CD4-positive, alpha-beta T cell treated with Interleukin-4 for 1 hour (primary cell): ENCODE measurements around the gene FUT2.
"Not testable (repeated sequence)": the region's sequence is repeated elsewhere in the genome, so short reads cannot be mapped to it uniquely, and the experiment has no call there.

Experiments used
- DNase-seq, 2 donors: peaks; one replicate each; pipeline ENCODE4 v3.0.0-alpha.2; 2020 to 2022

Gene FUT2

DNA sequence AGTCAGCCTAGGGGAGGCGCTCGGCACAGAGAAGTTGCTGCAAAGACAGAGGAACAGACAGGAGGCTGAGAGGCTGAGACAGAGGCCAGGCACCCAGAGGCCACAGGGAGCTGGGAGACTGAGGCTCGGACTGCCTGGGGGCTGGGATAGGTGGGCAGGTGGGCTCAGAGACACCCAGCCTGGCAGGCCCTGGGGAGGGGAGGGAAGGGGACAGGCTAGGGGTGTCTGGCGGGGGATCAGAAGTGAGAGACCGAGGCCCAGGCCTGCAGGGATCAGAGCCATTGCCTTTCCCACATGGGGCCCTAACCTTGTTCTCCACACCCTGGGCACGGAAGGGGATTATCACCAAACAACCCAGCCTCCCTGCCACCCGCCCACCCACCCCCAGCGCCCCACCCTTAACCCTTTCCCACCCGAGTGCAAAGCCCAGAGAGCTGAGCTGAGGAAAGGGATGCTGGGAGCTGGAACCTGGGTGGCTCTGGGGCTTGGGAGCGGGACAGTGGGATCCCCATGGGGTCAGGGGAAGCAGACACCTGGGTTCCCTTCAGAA, 24.2 kb upstream of the FUT2 start:
- no peak for DNase-seq

DNA sequence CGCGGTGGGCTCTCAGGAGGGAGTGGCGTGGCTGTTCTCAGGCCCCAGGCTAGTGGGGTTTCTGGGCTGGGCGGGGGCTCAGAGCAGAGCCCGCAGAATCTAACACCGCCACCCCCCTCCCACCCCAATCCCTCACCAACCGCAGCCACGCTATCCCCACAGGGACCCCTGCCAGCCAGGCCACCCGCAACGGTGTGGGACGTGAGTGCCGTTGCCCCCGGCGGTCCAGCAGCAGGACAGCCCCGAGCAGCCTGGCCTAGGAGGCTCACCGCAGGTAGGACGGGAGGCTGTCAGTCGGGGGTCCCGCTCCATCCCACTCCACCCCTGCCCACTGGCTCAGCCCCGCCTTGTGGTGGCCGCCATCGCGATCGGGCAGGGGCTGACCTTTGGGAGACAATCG, 22.8 kb upstream of the FUT2 start, which contains the start of gene NTN5:
NTN5 (minus strand) TSS at position 24 of the 400 bp plus-strand sequence. CDS start 2,031 bp downstream, outside the sequence.
- no peak for DNase-seq

DNA sequence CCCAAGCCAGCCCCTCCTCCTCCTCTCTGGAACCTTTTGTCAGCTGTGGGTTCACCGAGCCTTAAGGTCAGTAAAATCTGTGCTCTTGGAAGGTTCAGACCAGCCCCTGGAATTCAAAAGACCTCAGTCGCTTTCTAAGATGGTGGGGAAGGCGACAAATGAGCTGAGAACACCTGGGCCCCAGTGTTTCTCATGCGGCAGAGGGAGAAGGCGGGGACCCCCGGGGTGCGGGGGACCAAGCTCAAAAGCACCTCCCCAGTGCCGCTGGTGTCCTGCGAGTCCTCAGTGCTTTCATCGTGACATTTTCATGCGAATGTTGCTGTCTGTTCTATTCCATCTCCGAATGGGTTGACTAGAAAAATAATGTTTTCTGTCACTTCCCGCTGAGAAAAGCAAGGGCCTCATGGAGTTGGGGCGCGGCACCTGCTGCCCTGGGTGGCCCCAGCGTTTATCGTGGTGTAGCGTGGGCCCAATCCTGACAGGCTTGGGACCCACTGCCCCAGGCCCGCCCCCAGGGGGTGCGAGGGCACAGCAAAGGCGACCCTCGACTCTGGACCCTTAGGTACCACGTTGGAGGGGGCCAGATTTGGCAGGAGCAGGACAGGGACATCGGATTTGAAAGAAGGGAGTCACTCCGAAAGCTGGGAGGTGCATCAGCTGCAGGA, 22.2 kb upstream of the FUT2 start:
- no peak for DNase-seq

DNA sequence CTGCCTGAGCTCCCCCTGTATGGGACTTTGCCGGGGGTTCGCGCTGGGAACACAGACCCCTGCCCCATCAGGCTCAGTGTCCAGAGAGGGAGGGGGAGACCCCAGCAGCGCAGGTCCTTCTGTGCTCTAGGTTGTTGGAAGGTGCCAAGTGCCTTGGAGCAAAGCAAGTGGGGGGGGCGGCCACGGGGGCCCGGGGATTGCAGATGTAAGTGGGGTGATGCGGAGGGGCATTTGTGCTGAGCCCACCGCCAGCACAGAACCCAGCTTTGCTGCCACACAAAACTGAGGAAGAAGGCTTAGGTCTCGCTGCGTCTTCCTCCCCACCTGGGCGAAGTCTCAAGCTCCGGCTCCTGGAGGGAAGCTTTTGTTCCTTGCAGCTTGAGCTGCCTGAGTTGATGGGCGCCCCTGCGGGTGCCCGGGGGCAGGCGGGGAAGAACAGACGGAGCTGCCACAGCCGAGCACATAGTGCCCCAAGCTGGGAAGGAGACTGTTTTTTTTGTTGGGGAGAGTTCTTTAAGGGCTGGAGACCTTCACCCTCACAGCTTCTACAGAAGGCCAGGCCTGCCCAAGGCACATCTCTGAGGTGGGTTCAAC, 21.5 kb upstream of the FUT2 start:
- no peak for DNase-seq

DNA sequence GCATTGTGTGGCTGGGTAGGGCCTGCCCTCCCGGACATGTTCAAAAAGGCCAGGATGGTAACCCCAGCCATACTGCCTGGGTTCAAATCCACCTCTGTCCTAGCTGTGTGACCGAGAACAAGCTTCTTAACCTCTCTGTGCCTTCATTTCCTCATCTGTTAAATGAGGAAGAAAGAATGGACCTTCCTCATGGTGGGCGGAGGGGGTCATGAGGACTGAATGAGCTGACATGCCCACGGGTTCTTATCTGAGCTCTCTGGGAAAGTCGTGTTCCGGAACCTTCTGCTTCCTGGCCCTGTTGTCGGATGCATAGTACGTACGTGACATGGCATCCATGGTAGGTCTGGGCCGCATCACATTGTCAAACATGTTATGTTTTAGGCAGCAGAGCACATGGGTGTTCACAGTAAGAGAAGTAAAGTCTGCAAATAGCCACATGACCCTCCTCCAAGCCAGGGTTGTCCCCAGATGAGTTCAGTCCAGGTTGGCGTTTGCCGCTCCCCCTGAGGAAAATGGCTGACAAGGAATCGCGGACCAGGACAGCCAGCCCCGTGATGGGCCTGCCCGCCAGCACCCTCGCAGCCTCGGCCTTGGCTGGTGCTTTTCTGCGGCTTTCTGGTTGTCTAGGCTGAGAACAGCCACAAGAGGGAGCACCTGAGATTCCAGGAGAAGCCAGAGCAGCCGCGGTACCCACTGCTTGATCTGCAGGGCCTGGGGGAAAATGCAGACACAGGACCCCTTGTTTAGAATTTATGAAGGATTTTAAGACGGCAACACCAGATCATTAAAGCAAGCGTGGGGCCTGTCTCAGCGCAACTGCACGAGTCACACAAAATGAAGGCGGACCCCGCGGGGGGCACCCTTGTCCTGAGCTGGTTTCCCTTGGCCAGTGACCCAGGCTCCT, 20.6 kb upstream of the FUT2 start:
- peak; percentile 82 to 84 for DNase-seq

DNA sequence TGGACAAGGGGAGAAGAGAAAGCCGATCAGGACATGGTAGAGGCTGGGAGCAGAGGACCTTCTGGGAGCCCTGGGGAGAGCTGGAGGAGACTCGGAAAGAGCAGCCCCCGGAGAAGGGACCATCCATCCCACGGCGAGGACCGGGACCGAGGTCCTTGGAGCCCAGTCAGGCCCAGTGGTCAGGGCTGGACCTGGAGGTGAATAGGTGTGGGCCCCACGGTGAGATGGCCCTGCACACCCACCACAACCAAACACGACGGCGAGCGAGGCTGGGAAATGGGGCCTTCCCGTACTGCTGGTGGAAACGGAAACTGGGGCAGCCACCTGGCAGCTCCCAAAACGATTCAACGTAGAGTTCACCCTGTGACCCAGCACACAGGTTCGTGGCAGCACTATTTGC, 19.3 kb upstream of the FUT2 start:
- no peak for DNase-seq

DNA sequence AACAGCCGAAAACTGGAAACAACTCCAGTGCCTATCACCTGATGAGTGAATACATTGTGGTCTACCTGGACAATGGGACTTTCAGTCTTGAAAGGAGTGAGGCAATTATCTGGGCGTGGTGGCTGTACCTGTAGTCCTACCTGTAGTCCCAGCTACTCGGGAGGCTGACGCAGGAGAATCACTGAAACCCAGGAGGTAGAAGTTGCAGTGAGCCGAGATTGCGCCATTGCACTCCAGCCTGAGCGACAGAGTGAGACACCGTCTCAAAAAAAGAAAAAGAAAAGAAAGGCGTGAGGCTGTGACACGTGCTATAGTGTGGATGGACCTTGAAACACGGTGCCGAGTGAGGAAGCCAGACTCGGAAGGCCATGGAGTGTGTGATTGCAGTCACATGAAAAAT, 18.9 kb upstream of the FUT2 start:
- DNase-seq = no peak

DNA sequence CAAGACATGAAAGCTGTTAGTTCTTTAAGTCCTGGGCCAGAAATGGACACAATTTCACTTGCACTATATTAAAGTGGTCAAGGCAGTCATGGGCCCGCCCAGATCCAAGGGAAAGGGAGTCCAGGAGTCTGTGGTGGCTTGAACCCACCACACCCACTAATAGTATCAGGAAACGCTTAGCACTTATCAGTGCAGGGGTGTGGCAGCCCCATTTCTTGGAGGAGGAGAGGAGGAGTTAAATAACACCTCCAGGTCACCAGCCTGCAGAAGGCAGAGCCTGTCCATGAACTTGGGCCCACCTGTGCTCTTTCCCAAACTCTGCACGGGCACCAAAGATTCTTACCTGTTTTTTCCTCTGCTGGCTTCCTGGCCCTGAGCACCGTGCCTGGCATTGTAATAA, 17.6 kb upstream of the FUT2 start:
- DNase-seq = no peak

DNA sequence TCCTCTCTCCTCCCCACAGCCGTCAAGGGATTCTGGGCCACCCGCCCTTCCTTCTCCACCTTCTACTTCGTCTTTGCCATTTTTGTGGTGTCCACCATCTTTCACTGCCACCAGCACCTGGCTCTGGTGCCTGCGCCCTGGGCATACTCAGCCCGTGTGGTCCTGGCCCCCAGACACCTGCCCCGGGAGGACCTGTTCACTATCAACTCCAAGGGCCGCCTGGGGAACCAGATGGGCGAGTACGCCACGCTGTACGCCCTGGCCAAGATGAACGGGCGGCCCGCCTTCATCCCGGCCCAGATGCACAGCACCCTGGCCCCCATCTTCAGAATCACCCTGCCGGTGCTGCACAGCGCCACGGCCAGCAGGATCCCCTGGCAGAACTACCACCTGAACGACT, 15.8 kb upstream of the FUT2 start:
- not testable (repeated sequence) for DNase-seq

DNA sequence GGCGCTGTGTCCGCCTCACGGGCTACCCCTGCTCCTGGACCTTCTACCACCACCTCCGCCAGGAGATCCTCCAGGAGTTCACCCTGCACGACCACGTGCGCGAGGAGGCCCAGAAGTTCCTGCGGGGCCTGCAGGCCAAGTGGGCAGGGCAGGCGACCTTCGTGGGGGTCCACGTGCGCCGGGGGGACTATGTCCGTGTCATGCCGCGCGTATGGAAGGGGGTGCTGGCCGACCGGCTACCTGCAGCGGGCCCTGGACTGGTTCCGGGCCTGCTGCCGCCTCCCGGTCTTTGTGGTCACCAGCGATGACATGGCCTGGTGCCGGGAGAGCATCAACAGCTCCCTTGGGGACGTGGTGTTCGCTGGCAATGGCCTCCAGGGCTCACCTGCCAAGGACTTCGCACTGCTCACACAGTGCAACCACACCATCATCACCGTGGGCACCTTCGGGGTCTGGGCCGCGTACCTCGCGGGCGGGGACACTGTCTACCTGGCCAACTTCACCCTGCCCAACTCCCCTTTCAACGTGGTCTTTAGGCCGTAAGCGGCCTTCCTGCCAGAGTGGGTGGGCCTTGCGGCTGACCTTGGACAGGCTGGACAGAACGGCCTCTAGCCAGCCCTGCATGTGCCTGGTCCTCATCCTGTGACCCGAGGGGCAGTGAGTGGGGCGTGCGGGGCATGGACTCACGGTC, 15.2 kb upstream of the FUT2 start:
- DNase-seq = no peak

DNA sequence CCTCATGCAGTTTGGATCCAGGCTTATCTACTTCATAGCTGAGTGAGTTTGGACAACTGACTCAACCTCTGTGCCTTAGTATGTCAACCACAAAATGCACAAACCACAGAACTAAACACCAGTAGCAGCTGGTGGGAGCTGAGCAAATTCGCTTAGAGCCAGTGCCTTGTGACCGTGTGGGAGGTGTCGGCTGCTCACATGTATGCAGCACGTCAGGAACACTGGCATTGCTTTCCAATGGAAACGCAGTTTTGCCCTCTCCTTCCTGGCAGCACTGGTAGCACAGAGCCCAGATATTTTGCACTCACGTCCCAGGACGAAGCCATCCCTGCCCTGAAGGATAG, 14.7 kb upstream of the FUT2 start:
- DNase-seq = no peak

DNA sequence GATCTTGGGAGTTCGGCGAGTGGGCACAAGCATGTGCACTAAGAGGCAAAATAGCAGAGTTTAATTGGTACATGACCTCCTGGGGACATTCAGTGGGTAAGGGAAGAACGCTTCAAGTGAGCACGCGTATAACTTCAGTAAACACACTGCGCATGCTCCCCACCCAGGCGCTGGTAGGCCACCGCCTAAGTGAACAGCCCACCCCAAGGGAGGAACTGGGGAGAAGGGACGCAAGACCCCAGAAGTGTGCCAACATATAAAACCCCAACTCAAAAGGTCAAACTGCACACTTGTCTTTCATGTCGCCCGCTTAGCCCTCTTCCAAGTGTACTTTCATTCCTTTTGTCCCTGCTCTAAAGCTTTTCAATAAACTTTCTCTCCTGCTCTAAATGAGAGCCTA, 12.4 kb upstream of the FUT2 start:
- DNase-seq = peak; percentile 12 to 65

DNA sequence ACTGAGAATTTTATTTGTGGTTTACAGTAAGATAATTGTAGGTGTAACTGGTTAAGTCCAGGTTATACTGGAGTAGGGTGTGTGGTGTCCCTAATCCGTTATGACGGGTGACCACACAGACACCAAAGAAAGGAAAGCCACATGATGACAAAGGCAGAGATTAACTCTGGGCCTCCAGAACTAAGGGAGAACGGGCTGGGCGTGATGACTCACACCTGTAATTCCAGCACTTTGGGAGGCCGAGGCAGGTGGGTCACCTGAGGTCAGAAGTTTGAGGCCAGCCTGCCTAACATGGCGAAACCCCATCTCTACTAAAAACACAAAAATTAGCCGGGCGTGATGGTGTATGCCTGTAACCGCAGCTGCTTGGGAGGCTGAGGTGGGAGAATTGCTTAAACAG, 10.2 kb upstream of the FUT2 start:
- DNase-seq = no peak

DNA sequence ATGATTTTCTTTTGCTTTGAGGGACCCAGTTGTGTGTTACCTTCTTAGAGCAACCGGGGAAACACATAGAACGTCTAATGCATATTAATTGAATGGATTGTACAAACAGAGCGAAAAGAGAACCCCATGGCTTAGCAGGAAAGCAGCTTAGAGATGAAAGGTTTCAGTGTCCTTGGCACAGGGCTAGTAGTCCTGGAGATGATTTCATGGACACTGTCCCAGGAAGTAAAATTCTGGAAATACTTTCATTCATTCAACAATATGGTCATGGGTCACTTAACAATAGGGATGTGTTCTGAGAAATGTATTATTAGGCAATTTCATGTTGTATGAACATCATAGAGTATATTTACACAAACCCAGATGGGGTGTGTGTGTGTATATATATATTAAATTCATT, 9.7 kb upstream of the FUT2 start:
- DNase-seq = no peak

DNA sequence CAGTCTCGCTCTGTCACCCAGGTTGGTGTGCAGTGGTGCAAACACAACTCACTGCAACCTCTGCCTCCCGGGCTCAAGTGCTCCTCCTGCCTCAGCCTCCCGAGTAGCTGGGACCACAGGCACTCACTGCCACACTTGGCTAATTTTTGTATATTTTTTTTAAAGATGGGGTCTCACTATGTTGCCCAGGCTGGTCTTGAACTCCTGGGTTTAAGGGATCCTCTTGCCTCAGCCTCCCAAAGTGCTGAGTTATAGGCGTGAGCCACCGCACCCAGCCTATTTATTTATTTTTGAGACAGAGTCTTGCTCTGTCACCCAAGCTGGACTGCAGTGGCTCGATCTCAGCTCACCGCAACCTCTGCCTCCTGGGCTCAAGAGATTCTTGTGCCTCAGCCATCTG, 9.1 kb upstream of the FUT2 start:
- DNase-seq = not testable (repeated sequence)

DNA sequence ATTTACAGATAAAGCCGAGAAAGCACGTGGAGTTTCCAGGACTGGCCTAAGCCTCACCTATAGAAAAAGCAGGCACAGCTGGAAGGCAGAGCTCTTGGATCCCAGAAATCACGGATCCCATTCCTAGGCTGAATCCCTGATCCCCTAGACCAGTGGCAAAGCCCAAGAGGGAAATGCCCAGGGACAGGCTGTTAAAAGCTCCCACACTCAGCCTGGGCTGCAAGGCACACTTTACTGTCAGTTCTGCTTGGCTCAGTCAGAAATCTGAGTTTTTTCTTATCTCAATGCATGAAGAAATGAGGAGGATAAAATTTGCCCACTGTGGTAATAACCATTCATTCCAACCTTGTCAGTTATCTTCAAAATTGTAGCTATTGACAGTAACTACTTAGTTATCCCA, 8.0 kb upstream of the FUT2 start:
- DNase-seq = no peak

DNA sequence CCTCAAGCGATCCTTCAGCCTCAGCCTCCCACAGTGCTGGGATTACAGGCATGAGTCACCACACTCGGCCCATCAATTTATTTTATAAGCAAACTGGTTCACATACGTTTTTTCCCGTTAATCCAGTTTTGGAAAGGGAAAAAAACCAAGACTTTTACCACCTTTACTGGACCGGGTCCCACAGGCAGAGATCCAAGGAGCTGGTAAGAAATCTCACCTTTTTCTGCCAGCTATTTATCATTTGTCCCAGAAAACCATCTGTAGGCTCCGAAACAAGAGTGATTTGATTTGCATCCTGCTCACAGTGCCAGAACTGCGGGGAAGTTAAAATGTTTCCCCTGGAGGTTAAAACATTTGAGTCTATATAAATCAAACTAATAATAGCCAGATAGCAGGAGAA, 6.3 kb upstream of the FUT2 start:
- no peak for DNase-seq

DNA sequence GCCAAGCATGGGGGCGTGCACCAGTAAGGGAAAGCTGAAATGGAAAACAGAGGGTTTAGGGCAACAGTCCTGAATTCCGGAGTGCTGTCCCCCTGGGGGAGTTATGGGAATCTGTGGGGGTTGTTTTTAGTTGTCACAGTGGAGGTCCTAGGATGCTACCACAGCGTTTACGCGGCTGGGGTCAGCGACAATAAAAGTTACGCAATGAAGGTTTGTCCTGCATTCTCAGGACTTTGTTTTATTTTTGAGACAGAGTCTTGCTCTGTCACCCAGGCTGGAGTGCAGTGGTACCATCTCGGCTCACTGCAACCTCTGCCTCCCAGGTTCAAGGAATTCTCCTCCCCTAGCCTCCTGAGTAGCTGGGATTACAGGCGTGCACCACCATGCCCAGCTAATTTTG, 2.1 kb upstream of the FUT2 start:
- DNase-seq = not testable (repeated sequence)

DNA sequence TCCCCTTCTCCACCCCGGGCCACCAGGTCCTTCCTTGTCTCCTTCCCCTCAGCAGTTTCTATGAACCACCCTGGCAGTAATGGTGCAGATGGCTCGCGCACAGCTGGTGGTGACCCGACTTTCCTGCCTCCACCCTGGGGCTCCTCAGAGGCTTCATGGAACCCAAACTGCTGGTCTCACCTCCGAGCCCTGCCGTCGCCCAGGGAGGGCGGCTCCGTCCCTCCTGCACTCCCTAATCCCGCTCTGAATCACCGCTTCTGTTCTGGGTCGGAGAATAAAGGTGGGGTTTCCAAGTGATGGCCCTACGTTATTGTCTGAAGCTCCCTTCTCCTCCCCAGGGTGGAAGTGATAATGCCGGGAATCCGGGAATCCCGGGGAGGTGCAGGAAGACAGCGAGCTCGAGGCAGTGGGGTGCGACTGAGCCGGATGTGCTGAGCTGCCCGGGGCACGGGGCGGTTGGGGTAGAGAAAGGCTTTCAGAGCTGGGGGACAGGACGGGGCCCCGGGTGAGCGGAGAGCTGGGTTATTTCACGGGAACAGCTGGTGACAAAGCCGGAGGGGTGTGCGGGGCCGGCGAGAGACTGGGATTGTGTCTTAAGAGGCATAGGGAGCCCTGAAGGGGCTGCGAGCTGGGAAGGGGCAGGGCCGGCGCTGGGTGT, 711 bp downstream of the FUT2 start:
- DNase-seq = no peak

DNA sequence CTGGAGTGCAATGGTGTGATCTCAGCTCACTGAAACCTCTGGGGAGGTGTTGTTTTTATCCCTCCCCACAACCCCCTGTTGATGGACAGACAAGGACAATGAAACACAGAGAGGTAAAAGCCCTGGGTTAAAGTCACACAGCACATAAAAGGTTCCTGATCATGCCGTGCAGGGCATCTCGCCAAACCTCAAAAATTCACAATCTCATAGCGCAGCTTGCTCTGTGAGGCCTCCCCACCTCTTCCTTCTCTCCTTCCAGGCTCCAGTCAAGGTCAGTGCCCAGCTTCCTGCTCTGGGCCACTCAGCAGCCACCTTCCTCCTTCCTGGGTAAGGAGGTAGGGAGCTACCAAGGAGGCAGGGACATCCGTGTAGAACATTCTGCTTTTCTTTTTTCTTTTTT, 2.3 kb downstream of the FUT2 start:
- no peak for DNase-seq

DNA sequence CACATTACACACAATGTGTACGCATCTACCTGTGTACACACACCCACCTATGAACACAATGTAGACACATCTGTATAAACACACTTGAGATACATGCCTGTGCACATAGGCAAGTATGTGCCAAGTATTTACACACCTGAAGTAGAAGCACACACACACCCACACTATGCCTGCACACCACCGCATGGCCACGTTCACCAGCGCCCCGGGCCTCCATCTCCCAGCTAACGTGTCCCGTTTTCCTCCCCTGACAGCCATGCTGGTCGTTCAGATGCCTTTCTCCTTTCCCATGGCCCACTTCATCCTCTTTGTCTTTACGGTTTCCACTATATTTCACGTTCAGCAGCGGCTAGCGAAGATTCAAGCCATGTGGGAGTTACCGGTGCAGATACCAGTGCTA, 6.9 kb downstream of the FUT2 start:
- DNase-seq = no peak

DNA sequence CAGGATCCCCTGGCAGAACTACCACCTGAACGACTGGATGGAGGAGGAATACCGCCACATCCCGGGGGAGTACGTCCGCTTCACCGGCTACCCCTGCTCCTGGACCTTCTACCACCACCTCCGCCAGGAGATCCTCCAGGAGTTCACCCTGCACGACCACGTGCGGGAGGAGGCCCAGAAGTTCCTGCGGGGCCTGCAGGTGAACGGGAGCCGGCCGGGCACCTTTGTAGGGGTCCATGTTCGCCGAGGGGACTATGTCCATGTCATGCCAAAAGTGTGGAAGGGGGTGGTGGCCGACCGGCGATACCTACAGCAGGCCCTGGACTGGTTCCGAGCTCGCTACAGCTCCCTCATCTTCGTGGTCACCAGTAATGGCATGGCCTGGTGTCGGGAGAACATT, 7.5 kb downstream of the FUT2 start:
- DNase-seq = no peak

DNA sequence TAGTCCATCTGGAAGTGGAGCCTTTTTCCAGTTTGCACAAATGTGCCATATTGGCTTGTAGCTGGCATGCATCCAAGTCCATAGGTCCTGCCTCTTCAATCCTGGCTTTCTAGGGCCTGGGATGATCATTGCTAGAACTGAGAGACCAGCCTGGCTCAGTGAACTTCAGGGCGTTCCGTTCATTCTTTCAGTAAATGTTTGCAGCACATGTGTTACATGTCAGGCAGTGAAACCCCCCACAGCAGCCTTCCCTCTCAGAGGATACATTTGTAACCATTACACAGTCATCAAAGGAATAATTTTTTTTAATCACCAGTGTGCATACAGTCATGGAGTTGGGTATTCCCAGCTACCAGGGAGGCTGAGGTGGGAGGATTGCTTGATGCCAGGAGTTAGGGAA, 9.7 kb downstream of the FUT2 start:
- no peak for DNase-seq
